HEK293T (cell line): ENCODE measurements around the gene MAFG.

Experiments
- CTCF ChIA-PET: fragments of 350-600 bp; formaldehyde crosslinking; extraction: SDS; loops from one replicate; lab custom pipeline; 2021; ENCODE audit warnings: antibody characterized with exemption, inconsistent platforms; lab: Yijun Ruan, JAX
- POLR2A ChIA-PET: fragments of 350-600 bp; formaldehyde crosslinking; extraction: SDS; loops from one replicate; lab custom pipeline; 2020; ENCODE audit warnings: antibody characterized with exemption, inconsistent platforms; lab: Yijun Ruan, JAX
- DNase-seq: peaks from one replicate; pipeline ENCODE4 v3.0.0; 2012; ENCODE audit warnings: mixed read lengths; ENCODE audit errors: extremely low spot score
- ARNT ChIP-seq: fragments of 450-650 bp; IDR thresholded peaks from 2 replicates; pipeline ENCODE4 v1.6.1; 2017; ENCODE audit warnings: mild to moderate bottlenecking
- BHLHE40 ChIP-seq: fragments of 450-650 bp; IDR thresholded peaks from 2 replicates; pipeline ENCODE4 v1.6.1; 2016; ENCODE audit warnings: mild to moderate bottlenecking, moderate library complexity, borderline replicate concordance
- CTBP1 ChIP-seq: fragments of 450-650 bp; IDR thresholded peaks from 2 replicates; pipeline ENCODE4 v1.6.1; 2016; ENCODE audit warnings: borderline replicate concordance
- ELF4 ChIP-seq: fragments of 450-650 bp; IDR thresholded peaks from 2 replicates; pipeline ENCODE4 v1.6.1; 2017; ENCODE audit warnings: antibody characterized with exemption
- FOXA1 ChIP-seq: fragments of 450-650 bp; IDR thresholded peaks from 2 replicates; pipeline ENCODE4 v1.6.1; 2016; ENCODE audit warnings: mild to moderate bottlenecking
- FOXK2 ChIP-seq: fragments of 450-650 bp; IDR thresholded peaks from 2 replicates; pipeline ENCODE4 v1.6.1; 2016; ENCODE audit warnings: mild to moderate bottlenecking
- FOXM1 ChIP-seq: fragments of 450-650 bp; IDR thresholded peaks from 2 replicates; pipeline ENCODE4 v1.6.1; 2017; ENCODE audit warnings: mild to moderate bottlenecking, borderline replicate concordance
- HDGF ChIP-seq: fragments of 450-650 bp; IDR thresholded peaks from 2 replicates; pipeline ENCODE4 v1.6.1; 2017; ENCODE audit warnings: antibody characterized with exemption, borderline replicate concordance
- L3MBTL2 ChIP-seq: fragments of 450-650 bp; conservative IDR thresholded peaks from 2 replicates; pipeline ENCODE4 v1.6.1; 2016; ENCODE audit warnings: mild to moderate bottlenecking
- LEF1 ChIP-seq: fragments of 450-650 bp; IDR thresholded peaks from 2 replicates; pipeline ENCODE4 v1.6.1; 2017; ENCODE audit warnings: mild to moderate bottlenecking, borderline replicate concordance
- NFRKB ChIP-seq: fragments of 450-650 bp; IDR thresholded peaks from 2 replicates; pipeline ENCODE4 v1.6.1; 2016; ENCODE audit warnings: mild to moderate bottlenecking, moderate library complexity
- PKNOX1 ChIP-seq: fragments of 450-650 bp; IDR thresholded peaks from 2 replicates; pipeline ENCODE4 v1.6.1; 2016
- SP1 ChIP-seq: fragments of 450-650 bp; IDR thresholded peaks from 2 replicates; pipeline ENCODE4 v1.6.1; 2017
- SUZ12 ChIP-seq: fragments of 450-650 bp; IDR thresholded peaks from 2 replicates; pipeline ENCODE4 v1.6.1; 2016; ENCODE audit warnings: mild to moderate bottlenecking
- TARDBP ChIP-seq: fragments of 450-650 bp; IDR thresholded peaks from 2 replicates; pipeline ENCODE4 v1.6.1; 2016
- ZNF384 ChIP-seq: fragments of 450-650 bp; IDR thresholded peaks from 2 replicates; pipeline ENCODE4 v1.6.1; 2016

The MAFG gene

GRCh38 chr17:81905993-81906392 is 21.5 kb downstream of the MAFG start:
- ChIA-PET CTCF (interaction anchor here (0.6 kb wide), 1 partner anchor 21 kb away, joined by 3 read pairs; no protein-coding TSS in a partner anchor), POLR2A (interaction anchor here (0.7 kb wide), 1 partner anchor 14 kb away, joined by 3 read pairs; no protein-coding TSS in a partner anchor)
- no peak for TF ChIP-seq FOXK2
- no peak for TF ChIP-seq SUZ12
- no peak for TF ChIP-seq ZNF384
- TF ChIP-seq LEF1, result no peak
- TF ChIP-seq HDGF, result no peak
- TF ChIP-seq SP1, result no peak
- TF ChIP-seq CTBP1, result no peak
- TF ChIP-seq L3MBTL2, result no peak
- no peak for TF ChIP-seq ELF4
- TF ChIP-seq BHLHE40, result no peak
- TF ChIP-seq FOXA1, result no peak
- TF ChIP-seq FOXM1, result no peak
- no peak for TF ChIP-seq TARDBP
- no peak for DNase-seq

DNA sequence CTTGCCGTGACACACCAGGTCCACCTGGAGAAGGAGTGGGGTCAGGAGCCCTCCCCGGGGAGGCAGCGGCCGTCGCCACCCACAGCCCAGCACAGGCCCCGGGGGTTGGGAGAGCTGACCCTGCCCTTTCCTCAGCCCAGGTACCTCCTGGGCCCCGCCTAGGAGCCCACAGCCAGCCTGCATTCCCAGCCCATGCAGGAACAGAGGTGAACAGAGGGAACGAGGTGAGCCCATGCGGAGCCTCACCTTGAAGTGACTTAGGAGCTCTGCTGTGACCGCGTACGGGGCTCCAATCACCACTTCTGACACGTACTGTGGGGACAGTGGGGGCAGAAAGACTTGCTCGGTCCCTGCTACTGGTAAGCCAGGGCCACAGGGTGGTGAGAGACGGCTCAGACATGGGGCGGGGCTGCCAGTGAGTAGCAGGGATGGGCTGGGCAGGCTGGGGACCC is 22.1 kb downstream of the MAFG start:
- ChIA-PET POLR2A (interaction anchor here (0.7 kb wide), 1 partner anchor 13 kb away, joined by 3 read pairs; no protein-coding TSS in a partner anchor), CTCF (interaction anchor here (0.6 kb wide), 1 partner anchor 21 kb away, joined by 3 read pairs; no protein-coding TSS in a partner anchor)
- no peak for DNase-seq
- TF ChIP-seq FOXK2, result no peak
- no peak for TF ChIP-seq NFRKB
- TF ChIP-seq L3MBTL2, result no peak
- TF ChIP-seq CTBP1, result no peak
- TF ChIP-seq ELF4, result no peak
- TF ChIP-seq ARNT, result no peak
- no peak for TF ChIP-seq LEF1
- TF ChIP-seq PKNOX1, result no peak
- no peak for TF ChIP-seq SP1
- TF ChIP-seq FOXA1, result no peak
- no peak for TF ChIP-seq BHLHE40
- TF ChIP-seq HDGF, result no peak
- TF ChIP-seq TARDBP, result no peak
- TF ChIP-seq ZNF384, result no peak
- TF ChIP-seq SUZ12, result no peak
- TF ChIP-seq FOXM1, result no peak

GRCh38 chr17:81904600-81905423 is 22.7 kb downstream of the MAFG start:
- DNase-seq, result no peak
- ChIA-PET CTCF (no interaction called here), POLR2A (no interaction called here)
- no peak for TF ChIP-seq L3MBTL2

- ChIA-PET CTCF (interaction anchor here (0.7 kb wide), 1 partner anchor 12 kb away, joined by 3 read pairs; no protein-coding TSS in a partner anchor), POLR2A (interaction anchor here (1.0 kb wide), 1 partner anchor 34 kb away, joined by 5 read pairs; no protein-coding TSS in a partner anchor)
- TF ChIP-seq BHLHE40 (no peak), SP1 (no peak), ELF4 (no peak), L3MBTL2 (no peak), ZNF384 (no peak), TARDBP (no peak), PKNOX1 (no peak), FOXM1 (no peak), ARNT (no peak), LEF1 (no peak), FOXK2 (no peak), FOXA1 (no peak), HDGF (no peak), SUZ12 (no peak), CTBP1 (no peak), NFRKB (no peak)
- DNase-seq, result no peak
Measured at GRCh38 chr17:81903896-81904599, 23.5 kb downstream of the MAFG start.

DNA sequence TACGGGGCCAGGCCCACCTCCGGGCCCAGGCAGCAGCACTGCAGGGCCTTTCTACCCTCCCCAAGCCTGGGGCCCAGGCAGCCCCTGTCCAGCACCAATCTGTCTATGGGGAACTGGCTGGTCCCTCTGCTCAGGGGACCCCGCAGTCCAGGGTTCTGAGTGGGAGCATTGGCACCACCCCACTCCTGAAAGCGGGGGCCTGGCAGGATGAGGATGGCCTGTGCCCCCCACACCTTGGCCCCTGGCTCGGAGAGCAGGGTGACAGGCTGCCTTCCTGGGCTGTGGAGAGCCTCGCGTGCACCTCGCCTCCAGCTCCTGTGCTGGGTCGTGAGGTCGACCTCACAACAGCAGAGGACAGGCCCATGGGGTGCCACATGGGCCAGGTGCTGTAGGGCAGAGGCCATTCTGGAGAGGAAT is 24.1 kb downstream of the MAFG start:
- ChIA-PET CTCF (interaction anchor here (0.7 kb wide), 1 partner anchor 11 kb away, joined by 3 read pairs; no protein-coding TSS in a partner anchor), POLR2A (interaction anchor here (1.0 kb wide), 1 partner anchor 34 kb away, joined by 5 read pairs; no protein-coding TSS in a partner anchor)
- DNase-seq, result no peak
- TF ChIP-seq HDGF (no peak), TARDBP (no peak), L3MBTL2 (no peak), ZNF384 (no peak), SUZ12 (no peak)
